IMR-90 (cell line): Measurements from ENCODE around the gene FNIP1. TPM values are rescaled to one million over a fixed set of nuclear protein-coding genes. Genes with fewer than 3 reads are reported as not detected.

Source experiments
- ATAC-seq: fragments of 200-7000 bp; cut with Tn5 transposase; 2 replicates; pipeline ENCODE4 v1.9.1; 2020; ENCODE audit warnings: low read depth, mild to moderate bottlenecking, moderate library complexity
- BruUV-seq: library from RNA; stranded (reverse); fragments of 400-500 nt; replicated peaks from 2 replicates; lab custom pipeline; 2021; lab: Mats Ljungman, UMichigan
- CTCF ChIA-PET: fragments of 300-600 bp; formaldehyde crosslinking; extraction: SDS; loops from one replicate; lab custom pipeline; 2021; ENCODE audit warnings: antibody characterized with exemption; lab: Yijun Ruan, JAX
- POLR2A ChIA-PET: fragments of 300-600 bp; sonication (Branson Sonifier 250); formaldehyde crosslinking; loops from one replicate; lab custom pipeline; 2022; ENCODE audit warnings: antibody characterized with exemption; ENCODE audit not compliant: unreplicated experiment; lab: Charles Lee
- DNase-seq: peaks from one replicate; pipeline ENCODE4 v3.0.0; 2013
- H2AFZ ChIP-seq: replicated peaks from 2 replicates; pipeline ENCODE3; 2013; ENCODE audit warnings: low read length, mild to moderate bottlenecking; ENCODE audit not compliant: poor library complexity
- H2AK5ac ChIP-seq: 2 replicates; pipeline ENCODE4 v1.6.1; 2013; ENCODE audit warnings: low read depth, low read length, inconsistent platforms
- H2AK9ac ChIP-seq: replicated peaks from 2 replicates; pipeline ENCODE3; 2013; ENCODE audit warnings: mild to moderate bottlenecking, low read depth, low read length, moderate library complexity; ENCODE audit not compliant: poor library complexity
- H2BK120ac ChIP-seq: 2 replicates; pipeline ENCODE4 v1.6.1; 2013; ENCODE audit warnings: low read depth, low read length, inconsistent platforms
- H2BK15ac ChIP-seq: 3 replicates; pipeline ENCODE4 v1.6.1; 2013; ENCODE audit warnings: low read depth, low read length, inconsistent platforms
- H2BK20ac ChIP-seq: 2 replicates; pipeline ENCODE4 v1.6.1; 2013; ENCODE audit warnings: low read depth, mild to moderate bottlenecking, inconsistent platforms, low read length, moderate library complexity
- H2BK5ac ChIP-seq: 2 replicates; pipeline ENCODE4 v1.6.1; 2013; ENCODE audit warnings: mild to moderate bottlenecking, low read depth, low read length, inconsistent platforms; ENCODE audit not compliant: poor library complexity, severe bottlenecking
- H3K14ac ChIP-seq: replicated peaks from 2 replicates; pipeline ENCODE4 v1.6.1; 2013; ENCODE audit warnings: low read depth, low read length, inconsistent platforms
- H3K18ac ChIP-seq: 2 replicates; pipeline ENCODE4 v1.6.1; 2013; ENCODE audit warnings: low read depth, low read length, control low read depth
- H3K23ac ChIP-seq: 2 replicates; pipeline ENCODE4 v1.6.1; 2013; ENCODE audit warnings: low read depth, low read length, inconsistent platforms
- H3K27ac ChIP-seq: 2 replicates; pipeline ENCODE4 v1.5.1; 2013; ENCODE audit warnings: mild to moderate bottlenecking, control low read depth, low read length; ENCODE audit not compliant: insufficient read depth
- H3K27me3 ChIP-seq: 2 replicates; pipeline ENCODE4 v1.6.1; 2013; ENCODE audit warnings: low read length; ENCODE audit not compliant: control insufficient read depth, insufficient read depth
- H3K36me3 ChIP-seq: 2 replicates; pipeline ENCODE4 v1.6.1; 2013; ENCODE audit warnings: low read length, mixed read lengths; ENCODE audit not compliant: control insufficient read depth, insufficient read depth
- H3K4ac ChIP-seq: 2 replicates; pipeline ENCODE4 v1.6.1; 2013; ENCODE audit warnings: low read depth, low read length, inconsistent platforms
- H3K4me1 ChIP-seq: 2 replicates; pipeline ENCODE4 v1.6.1; 2013; ENCODE audit warnings: low read length, mixed read lengths; ENCODE audit not compliant: control insufficient read depth, insufficient read depth
- H3K4me2 ChIP-seq: 2 replicates; pipeline ENCODE4 v1.6.1; 2013; ENCODE audit warnings: low read depth, mild to moderate bottlenecking, control low read depth, low read length, moderate library complexity
- H3K4me3 ChIP-seq: 2 replicates; pipeline ENCODE4 v1.5.1; 2013; ENCODE audit warnings: low read depth, mild to moderate bottlenecking, control low read depth, low read length, moderate library complexity; ENCODE audit not compliant: insufficient read depth
- H3K56ac ChIP-seq: 2 replicates; pipeline ENCODE4 v1.6.1; 2013; ENCODE audit warnings: low read length, inconsistent platforms; ENCODE audit not compliant: insufficient read depth; ENCODE audit errors: extremely low read depth
- H3K79me1 ChIP-seq, 2 experiments: 2 replicates each; pipeline ENCODE4 v1.6.1; 2013; ENCODE audit warnings: low read length in 2 of 2, inconsistent platforms in 1 of 2, low read depth in 1 of 2
- H3K9ac ChIP-seq: 2 replicates; pipeline ENCODE4 v1.6.1; 2013; ENCODE audit warnings: low read depth, low read length, control low read depth
- H3K9me1 ChIP-seq: 2 replicates; pipeline ENCODE4 v1.6.1; 2013; ENCODE audit warnings: low read length, inconsistent platforms; ENCODE audit not compliant: insufficient read depth
- H3K9me3 ChIP-seq: 2 replicates; pipeline ENCODE4 v1.6.1; 2013; ENCODE audit warnings: low read length; ENCODE audit not compliant: control insufficient read depth, insufficient read depth
- H4K20me1 ChIP-seq: 2 replicates; pipeline ENCODE4 v1.6.1; 2013; ENCODE audit warnings: low read length, inconsistent platforms; ENCODE audit not compliant: insufficient read depth
- H4K5ac ChIP-seq: 2 replicates; pipeline ENCODE4 v1.6.1; 2013; ENCODE audit warnings: mild to moderate bottlenecking, low read depth, low read length, control low read depth
- H4K8ac ChIP-seq, 2 experiments: 2 replicates each; pipeline ENCODE4 v1.6.1; 2013; ENCODE audit warnings: low read depth in 2 of 2, low read length in 2 of 2, control low read depth in 1 of 2, inconsistent platforms in 1 of 2
- H4K91ac ChIP-seq: 2 replicates; pipeline ENCODE4 v1.6.1; 2013; ENCODE audit warnings: low read depth, low read length, inconsistent platforms; ENCODE audit not compliant: insufficient read depth
- CHD1 ChIP-seq: IDR thresholded peaks from 2 replicates; pipeline ENCODE4 v1.6.1; 2012; ENCODE audit warnings: low read depth, low read length, improper control_type of control experiment
- NFE2L2 ChIP-seq: fragments of 150-350 bp; IDR thresholded peaks from 2 replicates; pipeline ENCODE4 v1.6.1; 2016; ENCODE audit warnings: low read depth, mild to moderate bottlenecking, low read length
- SMC3 ChIP-seq: fragments of 150-350 bp; IDR thresholded peaks from 2 replicates; pipeline ENCODE4 v1.6.1; 2016; ENCODE audit warnings: low read depth, mild to moderate bottlenecking, antibody characterized with exemption, low read length, moderate library complexity
- WGBS, 2 experiments: methylation state at CpG; one replicate each; pipeline versions ENCODE4 v1.1.5 to v1.1.7; 2013; ENCODE audit warnings: missing lambda C conversion rate in 2 of 2; ENCODE audit not compliant: insufficient read length in 1 of 2; ENCODE audit errors: extremely low coverage in 2 of 2; 5-methylcytosine and 5-hydroxymethylcytosine counted together
- dilution Hi-C: fragments of 300-500 bp; cut with HindIII; formaldehyde crosslinking; loops from one replicate; pipeline ENCODE4 v1.14.3; 2018; ENCODE audit warnings: low sequenced_read_pairs; ENCODE audit not compliant: unreplicated experiment
- in situ Hi-C: fragments of 300-500 bp; cut with MboI; formaldehyde crosslinking; loops from 3 replicates; pipeline ENCODE4 v1.14.3; 2019; ENCODE audit warnings: low sequenced_read_pairs, inconsistent platforms, mixed read lengths
- intact Hi-C: fragments of 100-400 bp; cut with micrococcal nuclease; formaldehyde crosslinking; loops from 2 replicates; pipeline ENCODE4 v1.10.0; 2022
- polyA plus RNA-seq, 3 experiments: library from polyadenylated mRNA; depleted of rRNA; stranded (reverse); fragments of >200 nt; gene quantifications; 2 replicates each; pipeline ENCODE4 v1.2.3, GENCODE V29; 2012; ENCODE audit warnings: low replicate concordance in 1 of 3
- total RNA-seq: library from RNA; depleted of rRNA; stranded (reverse); fragments of >200 nt; gene quantifications from 2 replicates; pipeline ENCODE4 v1.2.3, GENCODE V29; 2012

The FNIP1 gene
- total and polyA plus RNA-seq, 2 of the 4 experiments (the other 2 are of a cell fraction), result 5.6 to 34.1 TPM

- Histone ChIP-seq H3K56ac (peak overlapping the region; percentile 62; the same call in 1 of the 2 replicates), H3K9ac (peak overlapping the region; percentile 73), H3K4me3 (peak overlapping the region; percentile 66), H2AK9ac (no peak overlapping the region), H2AK5ac (no peak overlapping the region), H4K91ac (no peak overlapping the region; the same call in 1 of the 2 replicates), H3K4me2 (peak overlapping the region; percentile 78), H3K9me1 (peaks cover 5% of the 10 kb centered on the region), H4K20me1 (peaks cover 9% of the 10 kb centered on the region; the same call in 1 of the 2 replicates), H3K18ac (no peak overlapping the region), H3K36me3 (no peaks in the 10 kb centered on the region), H3K23ac (peak overlapping the region; percentile 52), H3K9me3 (no peaks in the 10 kb centered on the region), H3K14ac (peak overlapping the region; percentile 57; the same call in 1 of the 2 replicates), H3K4ac (no peak overlapping the region; the same call in 1 of the 2 replicates), H3K27me3 (no peaks in the 10 kb centered on the region), H3K79me1 (peaks cover 2 to 44% of the 10 kb centered on the region in 2 experiments; a peak in 3 of 4 replicates), H3K27ac (no peak overlapping the region; the same call in 1 of the 2 replicates), H2BK15ac (no peak overlapping the region), H4K8ac (no peak overlapping the region; a peak in 1 of 4 replicates), H2BK120ac (no peak overlapping the region), H2AFZ (no peak overlapping the region), H4K5ac (no peak overlapping the region), H2BK5ac (peak overlapping the region; percentile 58), H2BK20ac (no peak overlapping the region), H3K4me1 (peaks cover 5% of the 10 kb centered on the region)
- in situ Hi-C loops, result no loop called here
- dilution Hi-C loops, result no loop called here
- intact Hi-C loops, result loop anchor here (2.0 kb wide), 1 partner anchor 41 kb away; no protein-coding TSS in a partner anchor
- 0% methylated on average over 2 of the region's 4 CpGs; no CpG with 5 or more reads in 1 of the 2 experiments for WGBS, 2 experiments
- CTCF ChIA-PET, result interaction anchor here (1.1 kb wide), 1 partner anchor 45 kb away, joined by 6 read pairs; no protein-coding TSS in a partner anchor
- no TSS peak for BruUV-seq
- ATAC-seq (no peak), DNase-seq (no peak)
- POLR2A ChIA-PET, result no interaction called here
- no peak for TF ChIP-seq CHD1
- no peak for TF ChIP-seq SMC3
- no peak for TF ChIP-seq NFE2L2
These were observed 162.6 kb downstream of the FNIP1 start for GRCh38 chr5:131634238-131634637.
